Lower leg skin (tissue), 3 donors: Measurements from ENCODE around the gene RAPGEF6.

Experiments used
- POLR2A ChIP-seq, 2 donors: fragments of 450-650 bp; IDR thresholded peaks; one replicate each; pipeline ENCODE4 v1.6.1; 2016 to 2017; ENCODE audit warnings: antibody characterized with exemption in 2 of 2, mild to moderate bottlenecking in 1 of 2, moderate library complexity in 1 of 2
- TF ChIP-seq, protein P1 (sequence below), 3 donors: fragments of 450-650 bp; IDR thresholded peaks; one replicate each; pipeline ENCODE4 v1.5.1; 2016; ENCODE audit warnings: antibody characterized with exemption in 3 of 3, mild to moderate bottlenecking in 3 of 3, moderate library complexity in 2 of 3

GRCh38 chr5:131542723-131543122 lies 92.3 kb downstream of the RAPGEF6 start:
- TF ChIP-seq, protein P1, sequence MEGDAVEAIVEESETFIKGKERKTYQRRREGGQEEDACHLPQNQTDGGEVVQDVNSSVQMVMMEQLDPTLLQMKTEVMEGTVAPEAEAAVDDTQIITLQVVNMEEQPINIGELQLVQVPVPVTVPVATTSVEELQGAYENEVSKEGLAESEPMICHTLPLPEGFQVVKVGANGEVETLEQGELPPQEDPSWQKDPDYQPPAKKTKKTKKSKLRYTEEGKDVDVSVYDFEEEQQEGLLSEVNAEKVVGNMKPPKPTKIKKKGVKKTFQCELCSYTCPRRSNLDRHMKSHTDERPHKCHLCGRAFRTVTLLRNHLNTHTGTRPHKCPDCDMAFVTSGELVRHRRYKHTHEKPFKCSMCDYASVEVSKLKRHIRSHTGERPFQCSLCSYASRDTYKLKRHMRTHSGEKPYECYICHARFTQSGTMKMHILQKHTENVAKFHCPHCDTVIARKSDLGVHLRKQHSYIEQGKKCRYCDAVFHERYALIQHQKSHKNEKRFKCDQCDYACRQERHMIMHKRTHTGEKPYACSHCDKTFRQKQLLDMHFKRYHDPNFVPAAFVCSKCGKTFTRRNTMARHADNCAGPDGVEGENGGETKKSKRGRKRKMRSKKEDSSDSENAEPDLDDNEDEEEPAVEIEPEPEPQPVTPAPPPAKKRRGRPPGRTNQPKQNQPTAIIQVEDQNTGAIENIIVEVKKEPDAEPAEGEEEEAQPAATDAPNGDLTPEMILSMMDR (IDR thresholded peaks at IDR 0.05) = no peak
- no peak for TF ChIP-seq POLR2A (IDR thresholded peaks at IDR 0.05)
